HepG2 (cell line): ENCODE measurements around the gene CARS1. TPM values are rescaled to one million over a fixed set of nuclear protein-coding genes. Genes with fewer than 3 reads are reported as not detected.

Source experiments
- FOXA3 ChIP-seq: IDR thresholded peaks from 2 replicates; pipeline ENCODE4 v1.6.1; 2016; ENCODE audit warnings: missing genetic modification reagents, missing compliant biosample characterization
- KLF13 ChIP-seq: sonication (generic); formaldehyde crosslinking; IDR thresholded peaks from 2 replicates; pipeline ENCODE4 v1.4.0; 2020; ENCODE audit warnings: mild to moderate bottlenecking, missing genetic modification reagents
- NFYC ChIP-seq: IDR thresholded peaks from 2 replicates; pipeline ENCODE4 v1.6.1; 2016; ENCODE audit warnings: missing genetic modification reagents, missing compliant biosample characterization
- RBFOX2 ChIP-seq: fragments of 200-400 bp; formaldehyde crosslinking; IDR thresholded peaks from 2 replicates; pipeline ENCODE4 v1.6.1; 2017; ENCODE audit warnings: low read depth, mild to moderate bottlenecking, low read length
- RNF2 ChIP-seq: fragments of 450-650 bp; conservative IDR thresholded peaks from 2 replicates; pipeline ENCODE4 v1.6.1; 2016; ENCODE audit warnings: low read depth
- SIN3B ChIP-seq: fragments of 150-350 bp; IDR thresholded peaks from 2 replicates; pipeline ENCODE4 v1.6.1; 2014; ENCODE audit warnings: low read length
- TEAD2 ChIP-seq: sonication (generic); formaldehyde crosslinking; IDR thresholded peaks from 2 replicates; pipeline ENCODE4 v1.9.0; 2021; ENCODE audit warnings: missing genetic modification reagents
- ZC3H4 ChIP-seq: sonication (generic); formaldehyde crosslinking; IDR thresholded peaks from 2 replicates; pipeline ENCODE4 v1.4.0; 2020; ENCODE audit warnings: missing genetic modification reagents, borderline replicate concordance
- ZFP1 ChIP-seq: IDR thresholded peaks from 2 replicates; pipeline ENCODE4 v1.6.1; 2016
- ZFYVE20 ChIP-seq: sonication (generic); formaldehyde crosslinking; IDR thresholded peaks from 2 replicates; pipeline ENCODE4 v1.8.0; 2023; ENCODE audit warnings: low read depth, mild to moderate bottlenecking, moderate library complexity, missing genetic modification reagents, borderline replicate concordance
- ZMAT3 ChIP-seq: sonication (generic); formaldehyde crosslinking; conservative IDR thresholded peaks from 2 replicates; pipeline ENCODE4 v1.7.0; 2021; ENCODE audit warnings: missing genetic modification reagents
- ZMYM2 ChIP-seq: sonication (generic); formaldehyde crosslinking; IDR thresholded peaks from 2 replicates; pipeline ENCODE4 v1.8.0; 2022; ENCODE audit warnings: mild to moderate bottlenecking, missing genetic modification reagents
- ZNF331 ChIP-seq: sonication (generic); formaldehyde crosslinking; IDR thresholded peaks from 2 replicates; pipeline ENCODE4 v1.4.0; 2020; ENCODE audit warnings: missing genetic modification reagents
- ZNF431 ChIP-seq: sonication (generic); formaldehyde crosslinking; IDR thresholded peaks from 2 replicates; pipeline ENCODE4 v1.9.0; 2022; ENCODE audit warnings: missing genetic modification reagents, low read depth, mild to moderate bottlenecking, borderline replicate concordance
- ZNF446 ChIP-seq: sonication (generic); formaldehyde crosslinking; IDR thresholded peaks from 2 replicates; pipeline ENCODE4 v1.5.0; 2020; ENCODE audit warnings: mild to moderate bottlenecking, missing genetic modification reagents
- ZNF569 ChIP-seq: sonication (generic); formaldehyde crosslinking; IDR thresholded peaks from 2 replicates; pipeline ENCODE4 v1.5.0; 2020; ENCODE audit warnings: mild to moderate bottlenecking, missing genetic modification reagents, moderate library complexity, borderline replicate concordance
- ZNF746 ChIP-seq: sonication (generic); formaldehyde crosslinking; IDR thresholded peaks from 2 replicates; pipeline ENCODE4 v1.8.0; 2022; ENCODE audit warnings: mild to moderate bottlenecking, missing genetic modification reagents
- ZNF777 ChIP-seq: sonication (generic); formaldehyde crosslinking; IDR thresholded peaks from 2 replicates; pipeline ENCODE4 v1.4.0; 2020; ENCODE audit warnings: missing genetic modification reagents
- ZNF780A ChIP-seq: sonication (generic); formaldehyde crosslinking; IDR thresholded peaks from 2 replicates; pipeline ENCODE4 v1.8.0; 2022; ENCODE audit warnings: mild to moderate bottlenecking, missing genetic modification reagents, moderate library complexity
- polyA plus RNA-seq, 8 experiments: library from polyadenylated mRNA; depleted of rRNA in 3 of 8; stranded (reverse) in 7 of 8; unstranded in 1 of 8; fragments of >200 nt; fragmentation: Illumina TruSeq in 4 of 8; extraction: Trizol in 4 of 8; gene quantifications; 2 replicates each; pipeline versions ENCODE4 v1.2.1 to v1.2.3, GENCODE V29; 2011 to 2016; ENCODE audit warnings: low read depth in 4 of 8, missing spikeins in 1 of 8, mixed read lengths in 1 of 8; ENCODE audit not compliant: insufficient read depth in 1 of 8
- total RNA-seq, 5 experiments: library from RNA; depleted of rRNA; stranded (reverse); fragments of >200 nt; fragmentation: Illumina TruSeq; extraction: Trizol; gene quantifications; 2 replicates each; pipeline ENCODE4 v1.2.3, GENCODE V29; 2016; ENCODE audit warnings: low read depth in 1 of 5
- TF ChIP-seq, protein P1 (sequence below): sonication (generic); formaldehyde crosslinking; IDR thresholded peaks from 2 replicates; pipeline ENCODE4 v1.4.0; 2020; ENCODE audit warnings: low read depth, mild to moderate bottlenecking, missing genetic modification reagents
- TF ChIP-seq, protein P2 (sequence below): sonication (generic); formaldehyde crosslinking; IDR thresholded peaks from 2 replicates; pipeline ENCODE4 v1.4.0; 2020; ENCODE audit warnings: missing genetic modification reagents
- TF ChIP-seq, protein P3 (sequence below): sonication (generic); formaldehyde crosslinking; conservative IDR thresholded peaks from 2 replicates; pipeline ENCODE4 v1.4.0; 2020; ENCODE audit warnings: missing genetic modification reagents

The CARS1 gene
- total and polyA plus RNA-seq, 2 of the 13 experiments (the other 11 are each of a cell fraction or from before 2014, with no cell fraction given), result 33.8 to 47.0 TPM

DNA sequence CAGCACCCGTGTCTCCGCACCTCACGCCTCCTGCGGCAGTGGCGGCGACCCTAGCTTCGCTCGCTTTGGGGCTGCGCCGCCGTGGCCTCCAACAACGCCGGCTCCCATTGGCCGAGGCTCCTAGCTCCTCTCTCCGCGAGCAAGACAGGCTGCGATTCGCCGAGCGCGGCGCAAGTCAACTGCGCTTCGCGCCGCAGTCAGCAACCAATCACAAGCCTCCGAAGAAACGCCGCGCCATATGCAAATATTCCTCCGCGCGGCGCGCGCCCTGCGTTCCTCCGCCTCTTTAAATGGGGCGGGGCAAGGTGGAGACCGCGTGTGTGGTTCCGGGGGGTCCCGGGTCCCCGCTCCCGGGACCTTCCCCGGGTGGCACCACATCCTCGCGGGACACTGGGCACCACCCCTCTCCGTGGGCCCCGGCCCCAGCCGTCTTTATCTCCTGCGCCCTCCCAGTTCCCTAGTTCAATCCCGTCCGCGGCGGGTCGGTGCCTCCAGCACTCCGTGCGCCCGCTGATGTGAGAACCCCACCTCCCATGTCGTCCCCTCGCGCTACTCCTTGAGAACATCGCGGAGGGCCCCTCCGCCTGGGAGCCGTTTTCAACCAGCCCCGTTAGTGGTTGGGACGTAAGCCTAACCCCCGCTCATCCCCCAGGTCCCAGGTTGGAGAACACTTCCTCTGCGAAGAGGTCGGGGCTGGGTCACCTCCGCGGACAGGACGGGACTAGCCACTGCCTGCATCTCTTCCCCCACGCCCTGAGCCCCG is 64.8 kb downstream of the CARS1 start, which contains the start of gene NAP1L4 (continued):
- TF ChIP-seq ZFP1 (no peak), ZMYM2 (CRISPR knock-in tag) (no peak), ZNF431 (CRISPR knock-in tag) (no peak; the same call in 1 of the 2 replicates), ZNF446 (no peak), NFYC (CRISPR knock-in tag) (peak; percentile 95), KLF13 (no peak), ZMAT3 (CRISPR knock-in tag) (no peak), ZFYVE20 (no peak), ZNF777 (CRISPR knock-in tag) (0 out of 2 replicates have a peak, but pooled peaks have one; percentile 28), TEAD2 (no peak), SIN3B (peak; percentile 93), FOXA3 (CRISPR knock-in tag) (peak; percentile 33; the same call in 1 of the 2 replicates), ZNF746 (CRISPR knock-in tag) (0 out of 2 replicates have a peak, but pooled peaks have one; percentile 71), ZNF569 (CRISPR knock-in tag) (no peak), ZC3H4 (no peak), RBFOX2 (peak; percentile 93), ZNF780A (CRISPR knock-in tag) (no peak), ZNF331 (CRISPR knock-in tag) (no peak), RNF2 (no peak)
- TF ChIP-seq, protein P1, sequence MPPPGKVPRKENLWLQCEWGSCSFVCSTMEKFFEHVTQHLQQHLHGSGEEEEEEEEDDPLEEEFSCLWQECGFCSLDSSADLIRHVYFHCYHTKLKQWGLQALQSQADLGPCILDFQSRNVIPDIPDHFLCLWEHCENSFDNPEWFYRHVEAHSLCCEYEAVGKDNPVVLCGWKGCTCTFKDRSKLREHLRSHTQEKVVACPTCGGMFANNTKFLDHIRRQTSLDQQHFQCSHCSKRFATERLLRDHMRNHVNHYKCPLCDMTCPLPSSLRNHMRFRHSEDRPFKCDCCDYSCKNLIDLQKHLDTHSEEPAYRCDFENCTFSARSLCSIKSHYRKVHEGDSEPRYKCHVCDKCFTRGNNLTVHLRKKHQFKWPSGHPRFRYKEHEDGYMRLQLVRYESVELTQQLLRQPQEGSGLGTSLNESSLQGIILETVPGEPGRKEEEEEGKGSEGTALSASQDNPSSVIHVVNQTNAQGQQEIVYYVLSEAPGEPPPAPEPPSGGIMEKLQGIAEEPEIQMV (CRISPR knock-in tag), result no peak
- TF ChIP-seq, protein P2, sequence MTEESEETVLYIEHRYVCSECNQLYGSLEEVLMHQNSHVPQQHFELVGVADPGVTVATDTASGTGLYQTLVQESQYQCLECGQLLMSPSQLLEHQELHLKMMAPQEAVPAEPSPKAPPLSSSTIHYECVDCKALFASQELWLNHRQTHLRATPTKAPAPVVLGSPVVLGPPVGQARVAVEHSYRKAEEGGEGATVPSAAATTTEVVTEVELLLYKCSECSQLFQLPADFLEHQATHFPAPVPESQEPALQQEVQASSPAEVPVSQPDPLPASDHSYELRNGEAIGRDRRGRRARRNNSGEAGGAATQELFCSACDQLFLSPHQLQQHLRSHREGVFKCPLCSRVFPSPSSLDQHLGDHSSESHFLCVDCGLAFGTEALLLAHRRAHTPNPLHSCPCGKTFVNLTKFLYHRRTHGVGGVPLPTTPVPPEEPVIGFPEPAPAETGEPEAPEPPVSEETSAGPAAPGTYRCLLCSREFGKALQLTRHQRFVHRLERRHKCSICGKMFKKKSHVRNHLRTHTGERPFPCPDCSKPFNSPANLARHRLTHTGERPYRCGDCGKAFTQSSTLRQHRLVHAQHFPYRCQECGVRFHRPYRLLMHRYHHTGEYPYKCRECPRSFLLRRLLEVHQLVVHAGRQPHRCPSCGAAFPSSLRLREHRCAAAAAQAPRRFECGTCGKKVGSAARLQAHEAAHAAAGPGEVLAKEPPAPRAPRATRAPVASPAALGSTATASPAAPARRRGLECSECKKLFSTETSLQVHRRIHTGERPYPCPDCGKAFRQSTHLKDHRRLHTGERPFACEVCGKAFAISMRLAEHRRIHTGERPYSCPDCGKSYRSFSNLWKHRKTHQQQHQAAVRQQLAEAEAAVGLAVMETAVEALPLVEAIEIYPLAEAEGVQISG (CRISPR knock-in tag), result peak; percentile 56
- TF ChIP-seq, protein P3, sequence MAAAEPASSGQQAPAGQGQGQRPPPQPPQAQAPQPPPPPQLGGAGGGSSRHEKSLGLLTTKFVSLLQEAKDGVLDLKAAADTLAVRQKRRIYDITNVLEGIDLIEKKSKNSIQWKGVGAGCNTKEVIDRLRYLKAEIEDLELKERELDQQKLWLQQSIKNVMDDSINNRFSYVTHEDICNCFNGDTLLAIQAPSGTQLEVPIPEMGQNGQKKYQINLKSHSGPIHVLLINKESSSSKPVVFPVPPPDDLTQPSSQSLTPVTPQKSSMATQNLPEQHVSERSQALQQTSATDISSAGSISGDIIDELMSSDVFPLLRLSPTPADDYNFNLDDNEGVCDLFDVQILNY, result peak; percentile 96
